ENCODE results near the gene TEX22.

DNA sequence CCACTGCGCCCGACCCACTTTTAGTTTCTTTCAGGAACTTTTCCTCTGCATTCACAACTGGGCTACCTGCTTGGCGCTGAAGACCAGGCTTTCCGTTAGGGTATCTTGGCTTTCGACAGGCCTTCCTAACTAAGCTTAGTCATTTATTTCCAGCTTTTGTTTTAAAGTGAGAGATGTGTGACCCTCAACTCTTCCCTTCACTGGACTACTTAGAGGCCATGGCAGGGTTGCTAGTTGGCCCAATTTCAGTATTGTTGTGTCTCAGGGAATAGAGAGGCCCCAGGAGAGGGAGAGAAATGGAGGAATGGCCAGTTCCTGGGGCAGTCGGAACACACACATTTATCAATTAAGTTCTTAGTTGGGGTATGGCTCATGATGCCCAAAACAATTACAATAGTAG, 31.7 kb downstream of the TEX22 start:
- TF ChIP-seq, protein P1, sequence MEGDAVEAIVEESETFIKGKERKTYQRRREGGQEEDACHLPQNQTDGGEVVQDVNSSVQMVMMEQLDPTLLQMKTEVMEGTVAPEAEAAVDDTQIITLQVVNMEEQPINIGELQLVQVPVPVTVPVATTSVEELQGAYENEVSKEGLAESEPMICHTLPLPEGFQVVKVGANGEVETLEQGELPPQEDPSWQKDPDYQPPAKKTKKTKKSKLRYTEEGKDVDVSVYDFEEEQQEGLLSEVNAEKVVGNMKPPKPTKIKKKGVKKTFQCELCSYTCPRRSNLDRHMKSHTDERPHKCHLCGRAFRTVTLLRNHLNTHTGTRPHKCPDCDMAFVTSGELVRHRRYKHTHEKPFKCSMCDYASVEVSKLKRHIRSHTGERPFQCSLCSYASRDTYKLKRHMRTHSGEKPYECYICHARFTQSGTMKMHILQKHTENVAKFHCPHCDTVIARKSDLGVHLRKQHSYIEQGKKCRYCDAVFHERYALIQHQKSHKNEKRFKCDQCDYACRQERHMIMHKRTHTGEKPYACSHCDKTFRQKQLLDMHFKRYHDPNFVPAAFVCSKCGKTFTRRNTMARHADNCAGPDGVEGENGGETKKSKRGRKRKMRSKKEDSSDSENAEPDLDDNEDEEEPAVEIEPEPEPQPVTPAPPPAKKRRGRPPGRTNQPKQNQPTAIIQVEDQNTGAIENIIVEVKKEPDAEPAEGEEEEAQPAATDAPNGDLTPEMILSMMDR (IDR thresholded peaks at IDR 0.05), result no peak
- no peak for TF ChIP-seq POLR2A (IDR thresholded peaks at IDR 0.05)
